ENCODE data around the gene CYP4X1.
A peak's percentile ranks its signal among the peaks of the same experiment; 100 is the strongest.
"Not testable (repeated sequence)": the region's sequence is repeated elsewhere in the genome, so short reads cannot be mapped to it uniquely, and the experiment has no call there.

The CYP4X1 gene

GRCh38 chr1:47091476-47091875 is 68.0 kb downstream of the CYP4X1 start:
- in situ Hi-C loops (cut with MboI; ENCODE audit: low pct_unique_long_range_greater_than_20kb, low sequenced_read_pairs, unreplicated experiment); DNase-seq (ENCODE audit: low spot score): not testable (repeated sequence)
- TF ChIP-seq, protein P1, sequence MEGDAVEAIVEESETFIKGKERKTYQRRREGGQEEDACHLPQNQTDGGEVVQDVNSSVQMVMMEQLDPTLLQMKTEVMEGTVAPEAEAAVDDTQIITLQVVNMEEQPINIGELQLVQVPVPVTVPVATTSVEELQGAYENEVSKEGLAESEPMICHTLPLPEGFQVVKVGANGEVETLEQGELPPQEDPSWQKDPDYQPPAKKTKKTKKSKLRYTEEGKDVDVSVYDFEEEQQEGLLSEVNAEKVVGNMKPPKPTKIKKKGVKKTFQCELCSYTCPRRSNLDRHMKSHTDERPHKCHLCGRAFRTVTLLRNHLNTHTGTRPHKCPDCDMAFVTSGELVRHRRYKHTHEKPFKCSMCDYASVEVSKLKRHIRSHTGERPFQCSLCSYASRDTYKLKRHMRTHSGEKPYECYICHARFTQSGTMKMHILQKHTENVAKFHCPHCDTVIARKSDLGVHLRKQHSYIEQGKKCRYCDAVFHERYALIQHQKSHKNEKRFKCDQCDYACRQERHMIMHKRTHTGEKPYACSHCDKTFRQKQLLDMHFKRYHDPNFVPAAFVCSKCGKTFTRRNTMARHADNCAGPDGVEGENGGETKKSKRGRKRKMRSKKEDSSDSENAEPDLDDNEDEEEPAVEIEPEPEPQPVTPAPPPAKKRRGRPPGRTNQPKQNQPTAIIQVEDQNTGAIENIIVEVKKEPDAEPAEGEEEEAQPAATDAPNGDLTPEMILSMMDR (IDR thresholded peaks at IDR 0.05; ENCODE audit: extremely low read depth, insufficient read depth, missing control alignments), result peak; percentile 2

Data from GM13977 (cell line).